HG02885 (cell line): ENCODE data around the gene C11orf21.

Source experiments
- ATAC-seq: cut with Tn5 transposase; IDR thresholded peaks from one replicate; pipeline ENCODE4 v1.9.1; 2021; ENCODE audit warnings: mild to moderate bottlenecking; ENCODE audit not compliant: unreplicated experiment, poor library complexity

Gene C11orf21

GRCh38 chr11:2325123-2325522, 23.4 kb upstream of the C11orf21 start:
- ATAC-seq: no peak

- ATAC-seq: no peak
These were observed 19.6 kb upstream of the C11orf21 start for GRCh38 chr11:2321311-2321683.

DNA sequence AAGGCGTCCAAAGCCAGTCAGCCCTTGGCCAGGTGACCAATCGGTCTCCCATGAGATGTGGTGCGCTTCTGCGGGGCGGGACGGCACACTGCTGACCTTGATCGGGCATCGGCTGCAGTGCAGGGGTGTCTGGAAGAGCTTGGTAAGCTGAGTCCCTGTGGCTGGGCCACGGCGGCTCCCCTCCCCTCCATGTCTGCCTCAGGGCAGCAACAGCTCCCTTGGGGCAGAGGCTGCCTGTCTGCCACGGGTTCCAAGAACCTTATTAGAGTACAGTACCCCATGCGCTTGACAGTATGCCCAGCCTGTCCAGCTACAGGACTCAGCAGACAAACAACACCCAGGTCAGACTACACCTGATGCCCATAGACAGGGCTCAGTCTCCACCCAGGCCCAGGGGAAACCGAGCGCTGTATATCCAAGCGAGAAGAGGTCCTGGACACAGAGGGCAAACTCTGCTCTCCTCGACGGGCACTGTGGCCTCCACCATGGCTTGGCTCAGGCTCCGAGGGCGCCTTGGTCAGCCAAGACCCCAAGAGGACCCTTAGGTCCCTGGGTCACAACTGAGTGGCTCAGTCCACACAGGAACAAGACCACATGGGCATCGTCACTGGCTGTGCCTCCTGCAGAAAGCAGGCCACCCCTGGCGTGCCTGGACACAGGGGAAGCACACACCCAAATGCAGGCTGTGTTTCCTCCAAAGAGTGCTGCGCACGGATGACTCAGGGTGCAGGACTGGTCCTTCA, 19.0 kb upstream of the C11orf21 start:
- no peak for ATAC-seq

DNA sequence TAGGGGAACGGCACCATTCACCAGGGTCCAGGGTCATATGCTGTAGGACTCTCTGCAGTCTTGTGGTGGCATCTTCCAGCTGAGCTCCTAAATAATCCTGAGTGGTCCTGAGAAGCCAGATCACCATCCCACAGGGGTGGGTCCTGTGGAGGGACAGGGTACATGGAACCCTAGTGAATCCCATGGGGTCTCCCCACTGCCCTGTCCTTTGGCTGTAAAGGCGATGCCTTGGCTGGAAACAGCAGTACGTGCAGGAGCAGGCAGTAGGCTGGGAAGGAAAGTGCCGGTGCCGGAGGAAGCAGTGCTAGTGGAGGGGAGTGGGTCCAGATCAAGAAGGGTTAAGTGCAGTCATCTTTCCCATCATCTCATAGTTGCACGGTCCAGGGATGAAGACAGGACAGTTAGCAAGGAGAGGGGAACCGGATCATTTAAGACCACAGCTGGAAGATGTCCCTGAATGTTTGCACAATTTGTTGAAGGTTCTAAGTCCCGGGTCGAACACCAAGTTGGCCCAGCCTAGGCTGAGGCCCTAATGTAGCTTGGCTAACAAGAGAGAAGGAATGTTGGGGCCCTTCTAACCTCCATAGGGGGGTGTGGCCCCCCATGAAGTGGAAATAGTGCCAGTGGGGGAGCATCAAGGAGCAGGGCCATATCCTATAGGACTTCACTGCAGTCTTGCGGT, 18.2 kb upstream of the C11orf21 start:
- no peak for ATAC-seq

DNA sequence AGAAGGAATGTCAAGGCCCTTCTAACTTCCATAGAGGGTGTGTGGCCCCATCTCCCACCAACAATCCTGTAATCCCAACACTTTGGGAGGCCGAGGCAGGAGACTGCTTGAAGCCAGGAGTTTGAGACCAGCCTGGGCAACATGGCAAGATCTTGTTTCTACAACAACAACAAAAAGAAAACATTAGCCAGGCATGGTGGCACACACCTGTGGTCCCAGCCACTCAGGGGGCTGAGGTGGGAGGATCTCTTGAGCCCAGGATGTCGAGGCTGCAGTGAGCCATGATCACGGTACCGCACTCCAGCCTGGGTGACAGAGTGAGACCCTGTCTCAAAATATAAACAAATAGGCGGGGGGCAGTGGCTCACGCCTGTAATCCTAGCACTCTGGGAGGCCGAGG, 17.0 kb upstream of the C11orf21 start:
- no peak for ATAC-seq

GRCh38 chr11:2318123-2318522, 16.4 kb upstream of the C11orf21 start:
- no peak for ATAC-seq

DNA sequence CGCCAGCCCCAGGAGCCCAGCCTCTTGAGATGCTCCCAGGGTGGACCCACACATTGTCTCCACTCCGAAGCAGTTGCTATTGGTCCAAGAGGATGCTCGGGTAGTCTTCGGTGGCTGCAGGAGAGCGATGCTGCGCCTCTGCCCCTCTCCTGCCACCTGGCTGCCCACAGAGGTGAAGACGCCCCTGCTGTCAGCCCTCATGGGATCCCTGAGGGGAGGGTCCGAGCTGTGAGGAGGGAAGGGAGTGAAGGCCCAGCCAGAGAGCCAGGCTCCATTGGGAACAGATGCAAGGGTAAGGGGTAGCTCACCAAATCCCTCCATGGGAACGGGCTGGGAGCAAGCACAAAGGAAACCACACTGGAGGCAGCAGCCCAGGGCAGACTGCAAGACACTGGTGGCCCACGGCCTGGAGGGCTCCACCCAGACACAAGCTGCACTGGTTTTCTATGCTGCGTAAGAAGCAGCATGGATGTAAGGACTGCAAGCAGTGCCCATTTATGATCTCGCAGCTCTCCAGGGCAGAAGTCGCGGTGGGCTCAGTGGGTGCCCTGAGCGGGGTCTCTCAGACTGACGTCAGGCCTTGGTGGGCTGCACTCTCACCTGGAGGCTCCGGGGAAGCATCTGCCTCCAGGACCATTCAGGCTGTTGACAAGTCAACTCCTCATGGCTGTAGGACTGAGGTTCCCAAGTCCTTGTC, 15.8 kb upstream of the C11orf21 start:
- ATAC-seq: no peak

- no peak for ATAC-seq
These were observed 15.2 kb upstream of the C11orf21 start for GRCh38 chr11:2316963-2317244.

DNA sequence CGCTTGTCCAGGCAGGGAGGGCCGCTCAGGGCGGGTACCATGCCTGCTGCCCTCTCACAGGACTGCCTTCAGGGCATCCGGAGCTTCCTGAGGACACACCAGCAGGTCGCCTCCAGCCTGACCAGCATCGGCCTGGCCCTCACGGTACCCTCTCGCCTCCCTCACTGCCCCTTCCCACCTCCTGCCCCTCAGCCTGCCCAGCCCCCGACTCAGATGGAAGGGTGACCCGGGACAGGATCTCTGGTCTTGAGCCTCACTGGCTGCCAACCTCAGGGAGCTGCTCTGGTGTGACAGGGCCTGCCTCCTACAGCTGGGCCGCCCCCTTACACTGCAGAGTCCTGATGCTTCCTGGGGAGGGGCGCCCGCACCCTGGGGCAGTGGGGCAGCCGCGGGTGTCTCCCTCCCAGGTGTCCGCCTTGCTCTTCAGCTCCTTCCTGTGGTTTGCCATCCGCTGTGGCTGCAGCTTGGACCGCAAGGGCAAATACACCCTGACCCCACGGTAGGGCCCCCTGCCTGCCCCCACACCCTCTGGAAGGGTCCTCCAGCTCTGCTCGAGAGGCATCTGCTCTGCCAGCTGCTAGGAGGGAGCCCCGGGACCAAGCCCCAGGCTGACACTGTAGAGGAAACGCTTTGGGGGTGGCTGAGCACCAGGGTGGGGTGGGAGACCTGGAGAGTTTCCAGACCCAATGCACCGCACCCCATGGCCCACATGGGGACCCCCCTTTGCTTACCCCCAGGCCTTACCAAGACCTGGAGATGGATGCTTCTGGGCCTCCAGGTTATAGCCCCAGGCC, 14.6 kb upstream of the C11orf21 start:
- no peak for ATAC-seq

DNA sequence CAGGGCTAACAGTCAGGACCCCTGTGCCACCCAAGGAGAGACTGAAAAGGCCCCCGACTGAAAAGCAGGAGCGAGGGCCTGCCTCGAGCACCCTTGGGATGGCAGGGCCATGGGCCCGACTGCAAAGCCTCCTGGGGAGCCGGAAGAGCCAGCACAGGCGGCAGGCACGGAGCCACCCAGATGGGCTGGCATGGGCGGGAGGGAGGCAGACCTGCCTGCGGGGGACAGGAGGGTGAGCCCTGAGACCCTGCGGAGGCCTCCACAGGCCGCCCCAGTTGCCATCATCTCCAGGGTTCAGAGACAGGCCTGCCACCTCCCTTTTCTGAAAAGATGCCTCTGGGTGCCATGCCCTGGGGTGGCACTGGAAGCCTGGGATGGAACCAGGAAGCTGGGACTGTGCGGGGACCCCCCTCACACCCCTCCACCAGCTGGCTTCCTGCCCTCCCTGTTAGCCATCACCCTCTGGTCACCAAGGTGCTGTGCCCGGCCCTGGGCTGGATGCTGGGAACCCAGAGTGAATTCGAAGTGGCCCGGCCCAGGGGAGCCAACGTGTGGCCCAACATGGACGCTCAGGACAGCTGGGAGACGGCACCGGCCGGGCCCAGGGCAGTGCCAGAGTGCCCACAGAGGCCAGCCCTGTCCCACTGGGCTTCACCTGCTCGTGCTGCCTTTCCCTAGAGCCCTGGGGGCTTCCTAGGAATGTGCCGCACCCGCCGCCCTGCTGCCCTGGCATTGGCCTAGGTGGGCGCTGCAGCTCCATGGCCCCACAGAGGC, 13.9 kb upstream of the C11orf21 start:
- ATAC-seq: no peak

DNA sequence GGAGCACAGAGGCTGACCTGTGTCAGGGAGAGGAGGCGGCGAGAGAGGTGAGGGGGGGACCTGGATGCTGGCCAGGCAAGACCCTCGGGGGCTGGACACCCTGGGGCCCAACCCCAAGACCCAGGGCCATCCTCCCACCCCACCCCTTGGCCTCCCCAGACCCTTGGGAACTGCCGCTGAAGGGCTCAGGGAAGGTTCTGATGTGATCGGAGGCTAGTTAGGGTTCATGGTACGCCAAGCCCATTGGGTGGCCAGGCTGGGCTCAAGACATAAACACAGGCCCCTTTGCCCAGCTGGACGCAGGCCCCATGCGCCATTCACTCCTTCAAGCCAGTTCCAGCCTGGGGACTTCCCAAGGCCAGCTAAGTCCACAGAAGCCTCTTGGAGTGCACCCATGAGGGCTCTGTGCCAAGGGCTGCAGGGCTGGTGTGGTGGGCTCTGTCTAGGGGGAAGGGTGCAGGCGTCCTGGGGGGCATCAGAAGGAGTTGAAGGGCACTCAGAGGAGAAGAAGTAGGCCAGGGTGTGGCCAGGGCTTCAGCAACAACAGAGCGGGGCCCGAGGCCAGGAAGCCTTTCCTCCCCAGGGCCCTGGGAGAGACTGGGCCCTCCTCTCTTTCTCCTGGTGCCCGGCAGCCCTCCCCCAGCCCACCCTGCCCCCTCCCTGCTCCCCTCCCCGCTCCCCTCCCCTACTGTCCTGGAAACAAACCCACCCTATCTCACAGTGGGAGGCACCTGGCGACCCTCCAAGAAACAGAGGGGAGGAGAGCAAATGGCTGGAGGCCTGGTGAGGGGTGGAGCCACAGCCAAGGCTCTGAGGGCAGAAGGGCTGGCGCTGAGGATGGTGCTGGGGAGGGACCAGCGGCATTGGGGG, 13.0 kb upstream of the C11orf21 start:
- ATAC-seq: no peak

DNA sequence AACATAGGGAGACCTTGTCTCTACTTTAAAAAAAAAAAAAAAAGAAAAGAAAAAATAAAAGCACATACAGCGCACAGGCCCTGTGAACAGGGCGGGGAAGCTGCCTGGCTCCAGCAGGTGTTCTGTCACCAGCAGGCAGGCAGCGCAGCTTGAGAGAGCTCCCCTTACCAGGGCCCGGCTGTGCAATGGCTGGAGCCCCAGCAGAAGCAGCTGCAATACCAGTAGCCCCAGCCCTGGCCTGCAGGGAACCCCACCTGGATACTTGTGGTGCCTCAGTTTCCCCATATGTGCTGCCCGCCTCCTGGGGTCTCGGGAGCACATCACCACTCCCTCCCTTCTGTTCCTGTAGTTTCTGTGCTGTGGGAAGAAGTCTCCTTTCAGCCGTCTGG, 12.4 kb upstream of the C11orf21 start:
- no peak for ATAC-seq

GRCh38 chr11:2313051-2313951, 11.6 kb upstream of the C11orf21 start:
- no peak for ATAC-seq

GRCh38 chr11:2312232-2313042, 10.7 kb upstream of the C11orf21 start:
- no peak for ATAC-seq

GRCh38 chr11:2311353-2312133, 9.8 kb upstream of the C11orf21 start:
- ATAC-seq: no peak

DNA sequence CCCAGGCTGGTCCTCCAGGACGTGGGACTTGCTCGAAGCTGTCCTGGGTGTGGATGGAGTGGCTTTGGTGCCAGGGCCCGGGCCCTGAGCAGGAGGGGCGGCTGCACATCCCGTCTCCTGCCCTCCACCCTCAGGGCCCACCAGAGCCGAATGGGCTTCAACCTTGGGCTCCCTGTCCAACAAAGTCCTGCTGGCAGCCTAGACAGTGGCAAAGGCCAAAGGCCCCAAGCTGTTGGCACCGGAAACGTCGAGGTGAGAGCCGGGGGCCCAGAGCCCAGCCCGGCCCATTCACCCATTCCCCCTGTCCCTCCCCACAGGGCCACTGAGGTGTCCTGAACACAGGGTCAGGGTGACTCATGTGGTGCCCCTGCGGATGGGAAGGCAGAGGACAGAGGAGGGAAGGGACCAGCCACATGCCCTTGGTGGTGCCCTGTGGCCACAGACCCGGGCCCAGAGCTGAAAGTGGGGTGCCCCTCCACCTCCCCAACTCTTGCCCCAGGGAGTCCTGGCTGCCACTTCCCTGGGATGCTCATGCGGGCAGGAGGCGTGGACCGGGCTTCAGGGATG, 9.2 kb upstream of the C11orf21 start:
- ATAC-seq: no peak
